Measurements from ENCODE around the gene SEMA4C. TPM values are rescaled to one million over a fixed set of nuclear protein-coding genes. Genes with fewer than 3 reads are reported as not detected.
A peak's percentile ranks its signal among the peaks of the same experiment; 100 is the strongest.

Gene SEMA4C
- total and polyA plus RNA-seq, 9 of the 15 experiments (the other 6 are each of a cell fraction or from before 2014, with no cell fraction given): 0.32 to 59.7 (median 23.9) TPM

- TF ChIP-seq CXXC5 (CRISPR knock-in tag; IDR thresholded peaks at IDR 0.05) (peak; percentile 83), JUN (IDR thresholded peaks at IDR 0.05; ENCODE audit: borderline replicate concordance, low read depth, low read length) (no peak), JUN (CRISPR knock-in tag; IDR thresholded peaks at IDR 0.05; ENCODE audit: borderline replicate concordance) (no peak), ZNF124 (CRISPR knock-in tag; IDR thresholded peaks at IDR 0.05) (no peak), PHF21A (IDR thresholded peaks at IDR 0.05; ENCODE audit: borderline replicate concordance, low read depth) (no peak), ZNF766 (CRISPR knock-in tag; conservative IDR thresholded peaks at IDR 0.05) (no peak), ZNF274 (IDR thresholded peaks at IDR 0.05; ENCODE audit: borderline replicate concordance, low read depth, low read length) (no peak), ILK (tag; IDR thresholded peaks at IDR 0.05; ENCODE audit: borderline replicate concordance, low read depth) (no peak), ZSCAN29 (IDR thresholded peaks at IDR 0.05) (no peak), KLF16 (IDR thresholded peaks at IDR 0.05) (no peak), HMG20B (CRISPR knock-in tag; IDR thresholded peaks at IDR 0.05) (no peak), SMAD2 (IDR thresholded peaks at IDR 0.05; ENCODE audit: low read depth, low read length) (no peak), ARID2 (IDR thresholded peaks at IDR 0.05) (no peak), MEIS2 (IDR thresholded peaks at IDR 0.05; ENCODE audit: partially characterized antibody) (peak; percentile 34), ERF (CRISPR knock-in tag; IDR thresholded peaks at IDR 0.05) (peak; percentile 89; the same call in 1 of the 2 replicates), MTF1 (CRISPR knock-in tag; IDR thresholded peaks at IDR 0.05; ENCODE audit: borderline replicate concordance) (no peak), RFX7 (CRISPR knock-in tag; IDR thresholded peaks at IDR 0.05) (no peak), BDP1 (IDR thresholded peaks at IDR 0.05; ENCODE audit: insufficient read depth, insufficient read length) (no peak), ZC3H8 (IDR thresholded peaks at IDR 0.05) (no peak)
- TF ChIP-seq, protein P1, sequence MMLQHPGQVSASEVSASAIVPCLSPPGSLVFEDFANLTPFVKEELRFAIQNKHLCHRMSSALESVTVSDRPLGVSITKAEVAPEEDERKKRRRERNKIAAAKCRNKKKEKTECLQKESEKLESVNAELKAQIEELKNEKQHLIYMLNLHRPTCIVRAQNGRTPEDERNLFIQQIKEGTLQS (IDR thresholded peaks at IDR 0.05): no peak
- TF ChIP-seq, protein P1 (CRISPR knock-in tag; conservative IDR thresholded peaks at IDR 0.05): no peak
- TF ChIP-seq, protein P2, sequence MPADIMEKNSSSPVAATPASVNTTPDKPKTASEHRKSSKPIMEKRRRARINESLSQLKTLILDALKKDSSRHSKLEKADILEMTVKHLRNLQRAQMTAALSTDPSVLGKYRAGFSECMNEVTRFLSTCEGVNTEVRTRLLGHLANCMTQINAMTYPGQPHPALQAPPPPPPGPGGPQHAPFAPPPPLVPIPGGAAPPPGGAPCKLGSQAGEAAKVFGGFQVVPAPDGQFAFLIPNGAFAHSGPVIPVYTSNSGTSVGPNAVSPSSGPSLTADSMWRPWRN (IDR thresholded peaks at IDR 0.05; ENCODE audit: low read depth): no peak
- TF ChIP-seq, protein P3, sequence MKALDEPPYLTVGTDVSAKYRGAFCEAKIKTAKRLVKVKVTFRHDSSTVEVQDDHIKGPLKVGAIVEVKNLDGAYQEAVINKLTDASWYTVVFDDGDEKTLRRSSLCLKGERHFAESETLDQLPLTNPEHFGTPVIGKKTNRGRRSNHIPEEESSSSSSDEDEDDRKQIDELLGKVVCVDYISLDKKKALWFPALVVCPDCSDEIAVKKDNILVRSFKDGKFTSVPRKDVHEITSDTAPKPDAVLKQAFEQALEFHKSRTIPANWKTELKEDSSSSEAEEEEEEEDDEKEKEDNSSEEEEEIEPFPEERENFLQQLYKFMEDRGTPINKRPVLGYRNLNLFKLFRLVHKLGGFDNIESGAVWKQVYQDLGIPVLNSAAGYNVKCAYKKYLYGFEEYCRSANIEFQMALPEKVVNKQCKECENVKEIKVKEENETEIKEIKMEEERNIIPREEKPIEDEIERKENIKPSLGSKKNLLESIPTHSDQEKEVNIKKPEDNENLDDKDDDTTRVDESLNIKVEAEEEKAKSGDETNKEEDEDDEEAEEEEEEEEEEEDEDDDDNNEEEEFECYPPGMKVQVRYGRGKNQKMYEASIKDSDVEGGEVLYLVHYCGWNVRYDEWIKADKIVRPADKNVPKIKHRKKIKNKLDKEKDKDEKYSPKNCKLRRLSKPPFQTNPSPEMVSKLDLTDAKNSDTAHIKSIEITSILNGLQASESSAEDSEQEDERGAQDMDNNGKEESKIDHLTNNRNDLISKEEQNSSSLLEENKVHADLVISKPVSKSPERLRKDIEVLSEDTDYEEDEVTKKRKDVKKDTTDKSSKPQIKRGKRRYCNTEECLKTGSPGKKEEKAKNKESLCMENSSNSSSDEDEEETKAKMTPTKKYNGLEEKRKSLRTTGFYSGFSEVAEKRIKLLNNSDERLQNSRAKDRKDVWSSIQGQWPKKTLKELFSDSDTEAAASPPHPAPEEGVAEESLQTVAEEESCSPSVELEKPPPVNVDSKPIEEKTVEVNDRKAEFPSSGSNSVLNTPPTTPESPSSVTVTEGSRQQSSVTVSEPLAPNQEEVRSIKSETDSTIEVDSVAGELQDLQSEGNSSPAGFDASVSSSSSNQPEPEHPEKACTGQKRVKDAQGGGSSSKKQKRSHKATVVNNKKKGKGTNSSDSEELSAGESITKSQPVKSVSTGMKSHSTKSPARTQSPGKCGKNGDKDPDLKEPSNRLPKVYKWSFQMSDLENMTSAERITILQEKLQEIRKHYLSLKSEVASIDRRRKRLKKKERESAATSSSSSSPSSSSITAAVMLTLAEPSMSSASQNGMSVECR (CRISPR knock-in tag; IDR thresholded peaks at IDR 0.05): peak; percentile 70; the same call in 1 of the 2 replicates
Measured at GRCh38 chr2:96816127-96816835, 53.6 kb downstream of the SEMA4C start, which contains the start of gene CNNM3 (continued).
